Retinal pigment epithelial cell (primary cell): Measurements from ENCODE around the gene BCAS4.

Experiments
- DNase-seq: peaks from one replicate; pipeline ENCODE4 v3.0.0-alpha.2; 2010; ENCODE audit warnings: low read depth
- H3K4me3 ChIP-seq: 2 replicates; pipeline ENCODE4 v1.5.1; 2011; ENCODE audit warnings: mild to moderate bottlenecking, low read length, control low read depth, moderate library complexity
- CTCF ChIP-seq: conservative IDR thresholded peaks from 2 replicates; pipeline ENCODE4 v1.5.1; 2011; ENCODE audit warnings: low read depth, low read length, control low read depth, inconsistent platforms

Gene BCAS4

GRCh38 chr20:50854506-50855249 lies 59.8 kb downstream of the BCAS4 start:
- TF ChIP-seq CTCF: no peak
- no peak overlapping the region for H3K4me3 ChIP-seq

GRCh38 chr20:50855498-50856474 lies 60.9 kb downstream of the BCAS4 start:
- DNase-seq: no peak
- TF ChIP-seq CTCF: no peak
- H3K4me3 ChIP-seq: no peak overlapping the region

More at GRCh38 chr20:50854506-50855249, 59.8 kb downstream of the BCAS4 start:
- DNase-seq: no peak

- DNase-seq: no peak
- no peak for TF ChIP-seq CTCF
Observed at GRCh38 chr20:50856475-50857041, 61.7 kb downstream of the BCAS4 start.

GRCh38 chr20:50857348-50857747 lies 62.5 kb downstream of the BCAS4 start:
- no peak for DNase-seq
- H3K4me3 ChIP-seq: no peak overlapping the region
- TF ChIP-seq CTCF: no peak

More at GRCh38 chr20:50856475-50857041, 61.7 kb downstream of the BCAS4 start:
- H3K4me3 ChIP-seq: no peak overlapping the region

GRCh38 chr20:50858525-50858924 lies 63.7 kb downstream of the BCAS4 start:
- no peak for TF ChIP-seq CTCF
- H3K4me3 ChIP-seq: no peak overlapping the region
- DNase-seq: no peak

GRCh38 chr20:50859161-50859560 lies 64.3 kb downstream of the BCAS4 start:
- TF ChIP-seq CTCF: no peak
- H3K4me3 ChIP-seq: no peak overlapping the region
- DNase-seq: no peak
